Astrocyte (in vitro differentiated cells and primary cell): ENCODE data around the gene NPHP4. TPM values are rescaled to one million over a fixed set of nuclear protein-coding genes. Genes with fewer than 3 reads are reported as not detected.

Experiments
- DNase-seq: peaks from one replicate; pipeline ENCODE4 v3.0.0-alpha.2; 2010; ENCODE audit warnings: low read depth
- FAIRE-seq: peaks from 2 replicates; lab custom pipeline; 2011; peaks lifted over from hg19 to GRCh38; lab: Jason Lieb, UNC
- H2AFZ ChIP-seq: 2 replicates; pipeline ENCODE4 v1.6.0; 2012; ENCODE audit warnings: low read depth, low read length, inconsistent platforms
- H3K27ac ChIP-seq: 2 replicates; pipeline ENCODE4 v1.5.1; 2011; ENCODE audit warnings: low read depth, low read length, inconsistent platforms
- H3K27me3 ChIP-seq: 2 replicates; pipeline ENCODE4 v1.6.0; 2011; ENCODE audit warnings: low read length, inconsistent platforms; ENCODE audit not compliant: insufficient read depth
- H3K36me3 ChIP-seq: 2 replicates; pipeline ENCODE4 v1.5.1; 2011; ENCODE audit warnings: low read length, inconsistent platforms; ENCODE audit not compliant: insufficient read depth
- H3K4me1 ChIP-seq: 2 replicates; pipeline ENCODE4 v1.5.1; 2011; ENCODE audit warnings: low read length, inconsistent platforms; ENCODE audit not compliant: insufficient read depth
- H3K4me2 ChIP-seq: 2 replicates; pipeline ENCODE4 v1.6.0; 2012; ENCODE audit warnings: low read length, inconsistent platforms
- H3K4me3 ChIP-seq: 2 replicates; pipeline ENCODE4 v1.5.1; 2011; ENCODE audit warnings: low read depth, mild to moderate bottlenecking, low read length, inconsistent platforms; ENCODE audit not compliant: insufficient read depth
- H3K79me2 ChIP-seq: 2 replicates; pipeline ENCODE4 v1.6.0; 2012; ENCODE audit warnings: mild to moderate bottlenecking, low read length, inconsistent platforms; ENCODE audit not compliant: insufficient read depth
- H3K9ac ChIP-seq: 2 replicates; pipeline ENCODE4 v1.6.0; 2012; ENCODE audit warnings: mild to moderate bottlenecking, low read length, inconsistent platforms
- H3K9me3 ChIP-seq: 2 replicates; pipeline ENCODE4 v1.5.1; 2012; ENCODE audit warnings: low read depth, mild to moderate bottlenecking, low read length, inconsistent platforms; ENCODE audit not compliant: insufficient read depth
- H4K20me1 ChIP-seq: 2 replicates; pipeline ENCODE4 v1.6.0; 2012; ENCODE audit warnings: low read length, inconsistent platforms; ENCODE audit not compliant: insufficient read depth
- H3K27ac Mint-ChIP-seq: one replicate; pipeline ENCODE4 v1.8.0; 2021; ENCODE audit warnings: mild to moderate bottlenecking, mixed read lengths; ENCODE audit not compliant: unreplicated experiment
- H3K27me3 Mint-ChIP-seq: one replicate; pipeline ENCODE4 v1.8.0; 2021; ENCODE audit warnings: low read depth, mixed read lengths; ENCODE audit not compliant: unreplicated experiment
- H3K36me3 Mint-ChIP-seq: one replicate; pipeline ENCODE4 v1.8.0; 2021; ENCODE audit warnings: low read depth, mixed read lengths; ENCODE audit not compliant: unreplicated experiment
- H3K4me1 Mint-ChIP-seq: one replicate; pipeline ENCODE4 v1.8.0; 2021; ENCODE audit warnings: low read depth, mixed read lengths; ENCODE audit not compliant: unreplicated experiment
- H3K4me3 Mint-ChIP-seq: one replicate; pipeline ENCODE4 v1.8.0; 2021; ENCODE audit warnings: mild to moderate bottlenecking, moderate library complexity, mixed read lengths; ENCODE audit not compliant: unreplicated experiment
- H3K9me3 Mint-ChIP-seq: one replicate; pipeline ENCODE4 v1.8.0; 2021; ENCODE audit warnings: mild to moderate bottlenecking, mixed read lengths; ENCODE audit not compliant: unreplicated experiment
- CTCF ChIP-seq: IDR thresholded peaks from 2 replicates; pipeline ENCODE4 v1.5.1; 2011; ENCODE audit warnings: low read depth, mild to moderate bottlenecking, inconsistent platforms, low read length, moderate library complexity; ENCODE audit not compliant: insufficient read depth
- EZH2 ChIP-seq: IDR thresholded peaks from 2 replicates; pipeline ENCODE4 v1.6.1; 2012; ENCODE audit warnings: mild to moderate bottlenecking, low read length, inconsistent platforms; ENCODE audit not compliant: insufficient read depth
- total RNA-seq: library from RNA; stranded (reverse); gene quantifications from 2 replicates; pipeline ENCODE4 v1.2.1, GENCODE V29; 2021

Gene NPHP4
- total RNA-seq, 1 donor from 2014 or later = 8.4 TPM

GRCh38 chr1:5969168-5969567, 23.1 kb downstream of the NPHP4 start:
- Mint-ChIP-seq H3K36me3 (peaks cover 19% of the 10 kb centered on the region), H3K27ac (no peak overlapping the region), H3K4me3 (no peak overlapping the region), H3K4me1 (no peaks in the 10 kb centered on the region), H3K9me3 (no peaks in the 10 kb centered on the region), H3K27me3 (peaks cover 2% of the 10 kb centered on the region)
- H3K27me3 ChIP-seq = no peaks in the 10 kb centered on the region
- peaks cover 10% of the 10 kb centered on the region for H4K20me1 ChIP-seq
- no peak overlapping the region for H3K4me2 ChIP-seq
- H3K27ac ChIP-seq = no peak overlapping the region
- no peaks in the 10 kb centered on the region for H3K36me3 ChIP-seq
- TF ChIP-seq EZH2 (no peak), CTCF (no peak)
- DNase-seq (no peak), FAIRE-seq (no peak)
- no peak overlapping the region for H3K4me3 ChIP-seq
- H3K4me1 ChIP-seq = no peaks in the 10 kb centered on the region
- no peak overlapping the region for H3K9ac ChIP-seq
- H3K79me2 ChIP-seq = no peaks in the 10 kb centered on the region
- no peak overlapping the region for H2AFZ ChIP-seq
- no peaks in the 10 kb centered on the region for H3K9me3 ChIP-seq

- DNase-seq (no peak), FAIRE-seq (no peak)
- H3K36me3 Mint-ChIP-seq = peaks cover 19% of the 10 kb centered on the region
- Histone ChIP-seq H4K20me1 (peaks cover 3% of the 10 kb centered on the region), H3K4me3 (no peak overlapping the region), H2AFZ (no peak overlapping the region), H3K27me3 (no peaks in the 10 kb centered on the region), H3K79me2 (no peaks in the 10 kb centered on the region), H3K4me2 (no peak overlapping the region), H3K27ac (no peak overlapping the region), H3K4me1 (no peaks in the 10 kb centered on the region), H3K9ac (no peak overlapping the region), H3K9me3 (no peaks in the 10 kb centered on the region), H3K36me3 (no peaks in the 10 kb centered on the region)
- TF ChIP-seq CTCF (no peak), EZH2 (no peak)
- no peaks in the 10 kb centered on the region for H3K9me3 Mint-ChIP-seq
- H3K27ac Mint-ChIP-seq = no peak overlapping the region
- peaks cover 2% of the 10 kb centered on the region for H3K27me3 Mint-ChIP-seq
- no peaks in the 10 kb centered on the region for H3K4me1 Mint-ChIP-seq
- no peak overlapping the region for H3K4me3 Mint-ChIP-seq
These were observed 24.0 kb downstream of the NPHP4 start for GRCh38 chr1:5968161-5968736.

- Histone ChIP-seq H3K9me3 (no peaks in the 10 kb centered on the region), H3K4me1 (no peaks in the 10 kb centered on the region), H4K20me1 (peaks cover 3% of the 10 kb centered on the region), H3K27ac (no peak overlapping the region), H3K4me2 (no peak overlapping the region), H3K79me2 (no peaks in the 10 kb centered on the region), H3K36me3 (no peaks in the 10 kb centered on the region), H3K9ac (no peak overlapping the region), H2AFZ (no peak overlapping the region), H3K27me3 (no peaks in the 10 kb centered on the region), H3K4me3 (no peak overlapping the region)
- DNase-seq (no peak), FAIRE-seq (no peak)
- peaks cover 2% of the 10 kb centered on the region for H3K27me3 Mint-ChIP-seq
- no peak overlapping the region for H3K27ac Mint-ChIP-seq
- no peak for TF ChIP-seq CTCF
- no peak for TF ChIP-seq EZH2
- H3K9me3 Mint-ChIP-seq = no peaks in the 10 kb centered on the region
- no peaks in the 10 kb centered on the region for H3K4me1 Mint-ChIP-seq
- H3K4me3 Mint-ChIP-seq = no peak overlapping the region
- peaks cover 22% of the 10 kb centered on the region for H3K36me3 Mint-ChIP-seq
These were observed 24.7 kb downstream of the NPHP4 start for GRCh38 chr1:5967351-5968160.
